HEK293T (cell line): ENCODE results near the gene CYP19A1.

Experiments
- CTCF ChIA-PET: fragments of 350-600 bp; formaldehyde crosslinking; extraction: SDS; loops from one replicate; lab custom pipeline; 2021; ENCODE audit warnings: antibody characterized with exemption, inconsistent platforms; lab: Yijun Ruan, JAX
- POLR2A ChIA-PET: fragments of 350-600 bp; formaldehyde crosslinking; extraction: SDS; loops from one replicate; lab custom pipeline; 2020; ENCODE audit warnings: antibody characterized with exemption, inconsistent platforms; lab: Yijun Ruan, JAX
- DNase-seq: peaks from one replicate; pipeline ENCODE4 v3.0.0; 2012; ENCODE audit warnings: mixed read lengths; ENCODE audit errors: extremely low spot score
- ARNT ChIP-seq: fragments of 450-650 bp; IDR thresholded peaks from 2 replicates; pipeline ENCODE4 v1.6.1; 2017; ENCODE audit warnings: mild to moderate bottlenecking
- BHLHE40 ChIP-seq: fragments of 450-650 bp; IDR thresholded peaks from 2 replicates; pipeline ENCODE4 v1.6.1; 2016; ENCODE audit warnings: mild to moderate bottlenecking, moderate library complexity, borderline replicate concordance
- CTBP1 ChIP-seq: fragments of 450-650 bp; IDR thresholded peaks from 2 replicates; pipeline ENCODE4 v1.6.1; 2016; ENCODE audit warnings: borderline replicate concordance
- ELF4 ChIP-seq: fragments of 450-650 bp; IDR thresholded peaks from 2 replicates; pipeline ENCODE4 v1.6.1; 2017; ENCODE audit warnings: antibody characterized with exemption
- FOXA1 ChIP-seq: fragments of 450-650 bp; IDR thresholded peaks from 2 replicates; pipeline ENCODE4 v1.6.1; 2016; ENCODE audit warnings: mild to moderate bottlenecking
- FOXK2 ChIP-seq: fragments of 450-650 bp; IDR thresholded peaks from 2 replicates; pipeline ENCODE4 v1.6.1; 2016; ENCODE audit warnings: mild to moderate bottlenecking
- FOXM1 ChIP-seq: fragments of 450-650 bp; IDR thresholded peaks from 2 replicates; pipeline ENCODE4 v1.6.1; 2017; ENCODE audit warnings: mild to moderate bottlenecking, borderline replicate concordance
- HDGF ChIP-seq: fragments of 450-650 bp; IDR thresholded peaks from 2 replicates; pipeline ENCODE4 v1.6.1; 2017; ENCODE audit warnings: antibody characterized with exemption, borderline replicate concordance
- L3MBTL2 ChIP-seq: fragments of 450-650 bp; conservative IDR thresholded peaks from 2 replicates; pipeline ENCODE4 v1.6.1; 2016; ENCODE audit warnings: mild to moderate bottlenecking
- LEF1 ChIP-seq: fragments of 450-650 bp; IDR thresholded peaks from 2 replicates; pipeline ENCODE4 v1.6.1; 2017; ENCODE audit warnings: mild to moderate bottlenecking, borderline replicate concordance
- NFRKB ChIP-seq: fragments of 450-650 bp; IDR thresholded peaks from 2 replicates; pipeline ENCODE4 v1.6.1; 2016; ENCODE audit warnings: mild to moderate bottlenecking, moderate library complexity
- SP1 ChIP-seq: fragments of 450-650 bp; IDR thresholded peaks from 2 replicates; pipeline ENCODE4 v1.6.1; 2017
- SUZ12 ChIP-seq: fragments of 450-650 bp; IDR thresholded peaks from 2 replicates; pipeline ENCODE4 v1.6.1; 2016; ENCODE audit warnings: mild to moderate bottlenecking
- TARDBP ChIP-seq: fragments of 450-650 bp; IDR thresholded peaks from 2 replicates; pipeline ENCODE4 v1.6.1; 2016
- ZNF384 ChIP-seq: fragments of 450-650 bp; IDR thresholded peaks from 2 replicates; pipeline ENCODE4 v1.6.1; 2016
- TF ChIP-seq, protein P1 (sequence below): fragments of 450-650 bp; IDR thresholded peaks from 2 replicates; pipeline ENCODE4 v1.6.1; 2016

The CYP19A1 gene

DNA sequence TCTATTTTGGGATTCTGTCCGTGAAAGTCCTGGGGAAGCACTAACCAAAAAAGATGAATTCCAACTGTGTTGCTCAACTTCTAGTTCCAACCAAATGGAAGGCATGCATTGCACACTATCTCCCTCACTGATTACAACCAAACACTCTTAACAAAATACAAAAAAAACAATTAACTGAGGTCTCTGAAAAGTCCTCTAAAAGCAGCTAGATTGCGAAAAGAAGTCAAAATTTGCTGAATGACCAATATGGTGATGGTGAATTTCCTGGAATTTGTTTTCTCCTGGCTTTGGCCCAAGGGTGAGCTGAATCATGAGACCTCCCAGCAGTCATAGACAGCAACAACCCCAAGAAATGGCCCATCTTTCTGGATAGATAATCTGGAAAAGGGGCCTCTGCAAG is 28.3 kb downstream of the CYP19A1 start:
- ChIA-PET CTCF (no interaction called here), POLR2A (no interaction called here)
- DNase-seq: no peak
- TF ChIP-seq CTBP1: no peak

DNA sequence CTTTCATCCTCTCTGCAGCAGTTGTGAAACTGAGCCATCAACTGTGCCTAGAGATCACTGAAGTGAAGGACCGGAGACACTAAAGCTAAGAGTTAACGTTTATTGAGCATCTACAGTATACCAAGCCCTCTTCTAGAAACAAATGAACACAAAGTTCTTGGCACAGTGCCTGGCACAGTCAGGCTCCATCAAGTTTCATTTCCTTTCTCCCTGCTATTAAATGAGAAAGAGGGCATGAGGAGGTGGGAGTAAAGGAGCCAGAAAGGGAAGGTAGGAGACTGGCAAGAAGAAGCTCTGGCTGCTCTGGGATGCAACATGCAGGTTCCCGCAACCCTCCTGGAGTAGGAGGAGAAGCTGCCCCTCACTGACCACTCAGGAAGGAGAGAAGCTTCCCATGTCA is 30.6 kb downstream of the CYP19A1 start:
- DNase-seq: no peak
- CTCF ChIA-PET: no interaction called here
- no peak for TF ChIP-seq L3MBTL2
- TF ChIP-seq FOXM1: no peak
- TF ChIP-seq LEF1: no peak
- no peak for TF ChIP-seq TARDBP
- no peak for TF ChIP-seq SUZ12
- TF ChIP-seq, protein P1, sequence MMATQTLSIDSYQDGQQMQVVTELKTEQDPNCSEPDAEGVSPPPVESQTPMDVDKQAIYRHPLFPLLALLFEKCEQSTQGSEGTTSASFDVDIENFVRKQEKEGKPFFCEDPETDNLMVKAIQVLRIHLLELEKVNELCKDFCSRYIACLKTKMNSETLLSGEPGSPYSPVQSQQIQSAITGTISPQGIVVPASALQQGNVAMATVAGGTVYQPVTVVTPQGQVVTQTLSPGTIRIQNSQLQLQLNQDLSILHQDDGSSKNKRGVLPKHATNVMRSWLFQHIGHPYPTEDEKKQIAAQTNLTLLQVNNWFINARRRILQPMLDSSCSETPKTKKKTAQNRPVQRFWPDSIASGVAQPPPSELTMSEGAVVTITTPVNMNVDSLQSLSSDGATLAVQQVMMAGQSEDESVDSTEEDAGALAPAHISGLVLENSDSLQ: no peak
- no peak for TF ChIP-seq CTBP1
- no peak for TF ChIP-seq NFRKB
- no peak for TF ChIP-seq BHLHE40
- no peak for TF ChIP-seq ARNT
- POLR2A ChIA-PET: no interaction called here

DNA sequence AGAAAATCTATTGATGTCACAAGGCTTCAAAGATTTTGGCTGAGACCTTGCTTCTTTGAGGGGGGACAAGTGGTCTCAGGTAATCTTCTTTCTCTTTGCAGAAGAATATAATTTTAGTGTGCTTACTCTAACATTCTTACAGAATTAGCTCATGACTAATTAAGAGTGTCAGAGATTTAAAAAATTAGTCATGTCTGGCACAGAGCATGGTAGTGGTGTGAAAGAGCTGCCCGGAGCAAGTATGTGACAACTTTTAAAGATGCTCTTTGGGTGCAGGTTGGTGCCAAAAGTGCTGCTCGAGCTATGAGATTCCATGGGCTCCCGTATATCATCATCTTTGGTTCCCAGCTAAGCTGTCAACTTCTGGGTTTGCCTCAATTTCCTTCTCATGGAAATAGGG is 31.1 kb downstream of the CYP19A1 start:
- no peak for DNase-seq
- ChIA-PET POLR2A (no interaction called here), CTCF (no interaction called here)
- no peak for TF ChIP-seq FOXK2
- no peak for TF ChIP-seq L3MBTL2
- TF ChIP-seq FOXA1: no peak
- TF ChIP-seq TARDBP: no peak
- no peak for TF ChIP-seq ZNF384
- no peak for TF ChIP-seq ELF4
- no peak for TF ChIP-seq NFRKB
- TF ChIP-seq HDGF: no peak
- TF ChIP-seq BHLHE40: no peak
- no peak for TF ChIP-seq SP1
- TF ChIP-seq CTBP1: no peak
- TF ChIP-seq SUZ12: no peak
- TF ChIP-seq LEF1: no peak
- TF ChIP-seq, protein P1: no peak
- TF ChIP-seq FOXM1: no peak
- no peak for TF ChIP-seq ARNT

DNA sequence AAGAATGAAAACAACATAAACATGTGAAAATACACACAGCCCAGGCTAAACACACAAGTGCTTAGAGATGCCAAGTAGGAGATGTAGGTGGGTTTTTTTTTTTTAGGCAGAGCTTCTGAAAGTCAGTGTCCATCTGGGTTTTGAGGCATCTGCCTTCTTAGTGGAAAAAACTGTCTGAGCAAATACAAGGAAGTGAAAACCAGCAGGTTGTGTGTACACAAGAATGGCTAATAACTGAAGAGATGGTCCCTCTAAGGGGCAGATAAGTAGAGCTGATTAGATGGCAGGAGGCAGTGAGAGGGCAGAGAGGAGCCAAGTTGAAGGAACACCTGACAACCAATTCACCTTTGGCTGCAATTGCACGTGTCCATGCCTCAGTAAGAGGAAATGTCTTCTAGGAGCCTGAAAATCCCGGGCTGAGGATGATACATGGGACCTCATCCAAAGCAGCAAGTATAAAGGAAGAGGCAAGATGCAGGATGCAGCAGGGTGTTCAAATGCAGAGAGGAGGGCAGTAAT is 34.9 kb downstream of the CYP19A1 start:
- no peak for DNase-seq
- ChIA-PET POLR2A (no interaction called here), CTCF (interaction anchor here (0.7 kb wide), 1 partner anchor 22 kb away, joined by 3 read pairs; no protein-coding TSS in a partner anchor)
- no peak for TF ChIP-seq SP1
- no peak for TF ChIP-seq ZNF384
- TF ChIP-seq BHLHE40: no peak
- TF ChIP-seq FOXM1: no peak
- no peak for TF ChIP-seq NFRKB
- TF ChIP-seq LEF1: no peak

- ChIA-PET CTCF (no interaction called here), POLR2A (no interaction called here)
- no peak for DNase-seq
- TF ChIP-seq FOXK2 (no peak), ELF4 (no peak), SUZ12 (no peak), L3MBTL2 (no peak), HDGF (no peak), TARDBP (no peak), NFRKB (no peak)
Observed at GRCh38 chr15:51302480-51302879, 35.9 kb downstream of the CYP19A1 start.

DNA sequence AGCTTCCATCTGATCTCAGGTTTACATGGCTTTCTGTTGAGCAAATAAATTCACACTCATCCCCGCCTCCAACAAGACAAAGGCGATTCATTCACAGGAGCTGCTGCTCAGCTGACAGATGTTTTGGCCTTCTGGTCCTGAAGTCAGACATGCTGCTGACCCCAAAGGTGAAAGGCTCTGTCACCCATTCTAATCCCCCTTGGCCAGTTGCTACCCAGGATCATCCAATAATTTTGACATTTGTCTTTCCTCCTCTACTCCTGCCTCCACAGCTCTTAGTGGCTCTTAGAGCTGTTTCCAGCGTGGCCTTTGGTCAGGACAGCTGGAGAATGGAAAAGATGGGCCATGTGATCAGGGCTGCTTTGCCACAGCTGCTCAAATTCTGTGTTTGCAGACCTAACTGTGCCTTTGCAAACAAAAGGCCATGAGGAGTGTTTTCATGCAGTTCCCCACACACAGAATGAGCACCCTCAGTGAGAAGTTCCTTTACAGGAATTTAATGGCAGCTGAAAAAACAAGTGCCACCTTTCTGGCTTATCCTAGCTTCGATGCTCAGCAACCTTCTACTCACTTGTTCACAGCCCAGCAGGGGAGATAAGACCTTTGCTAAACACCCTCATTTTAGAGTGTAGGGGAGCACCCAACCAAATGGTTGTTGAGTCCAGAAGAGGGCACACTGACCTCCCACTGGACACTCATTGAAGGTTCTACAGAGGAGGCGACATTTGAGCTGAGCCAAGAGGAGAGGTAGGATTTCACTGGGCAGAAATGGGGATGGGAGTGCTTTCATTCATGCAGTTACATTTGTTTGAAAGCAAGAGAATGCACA is 39.0 kb downstream of the CYP19A1 start:
- ChIA-PET CTCF (no interaction called here), POLR2A (no interaction called here)
- no peak for DNase-seq
- TF ChIP-seq ARNT (no peak), BHLHE40 (no peak), FOXM1 (no peak), FOXK2 (no peak), SUZ12 (no peak), HDGF (no peak), LEF1 (no peak), TARDBP (no peak)

GRCh38 chr15:51298620-51299019 is 39.8 kb downstream of the CYP19A1 start:
- DNase-seq: no peak
- TF ChIP-seq L3MBTL2: no peak
- POLR2A ChIA-PET: no interaction called here
- CTCF ChIA-PET: no interaction called here
